Colonic mucosa (tissue), 4 donors: ENCODE measurements around the gene KCNH8. TPM values are rescaled to one million over a fixed set of nuclear protein-coding genes. Genes with fewer than 3 reads are reported as not detected.

Experiments used
- DNase-seq: peaks from one replicate; pipeline ENCODE4 v3.0.0-alpha.2; 2020
- H3K27ac ChIP-seq: fragments of 200-600 bp; one replicate; pipeline ENCODE4 v1.8.0; 2021
- H3K27me3 ChIP-seq: fragments of 200-600 bp; one replicate; pipeline ENCODE4 v1.8.0; 2021
- H3K36me3 ChIP-seq: fragments of 200-600 bp; one replicate; pipeline ENCODE4 v1.8.0; 2021
- H3K4me1 ChIP-seq: fragments of 200-600 bp; one replicate; pipeline ENCODE4 v1.8.0; 2021; ENCODE audit warnings: mild to moderate bottlenecking
- H3K4me3 ChIP-seq: fragments of 200-600 bp; one replicate; pipeline ENCODE4 v1.8.0; 2021
- H3K9ac ChIP-seq, 2 donors: one replicate each; pipeline ENCODE4 v1.7.0; 2013; ENCODE audit warnings: control low read depth in 2 of 2, low read depth in 2 of 2, low read length in 2 of 2
- H3K9me3 ChIP-seq: fragments of 200-600 bp; one replicate; pipeline ENCODE4 v1.8.0; 2021
- CTCF ChIP-seq: fragments of 200-600 bp; IDR thresholded peaks from one replicate; pipeline ENCODE4 v1.8.0; 2022; ENCODE audit warnings: antibody characterized with exemption, mild to moderate bottlenecking
- intact Hi-C: fragments of 100-400 bp; cut with DNase I; formaldehyde crosslinking; loops from one replicate; pipeline ENCODE4 v1.14.1; 2022
- total RNA-seq, 2 donors: library from RNA; stranded (reverse); fragmentation: NEBNext Ultra II Directional in 1 of 2; extraction: Animal tissue kit (Norgen Biotek cat#: 25700) in 1 of 2; gene quantifications; one replicate each; pipeline ENCODE4 v1.2.1, GENCODE V29; 2021
- donor health status: healthy.
- donor health status: DM: no; HTN: no; CAD: no.
- donor health status: DM: no; HTN: no; CAD: no.

KCNH8 gene
- total RNA-seq, 2 donors from 2014 or later = 0.77 TPM

GRCh38 chr3:19436746-19437145, 288.4 kb downstream of the KCNH8 start:
- intact Hi-C loops = no loop called here
- no peak for TF ChIP-seq CTCF
- H3K9me3 ChIP-seq = no peaks in the 10 kb centered on the region
- H3K36me3 ChIP-seq = no peaks in the 10 kb centered on the region
- H3K27me3 ChIP-seq = no peaks in the 10 kb centered on the region
- H3K4me1 ChIP-seq = no peaks in the 10 kb centered on the region
- no peak overlapping the region for H3K27ac ChIP-seq
- H3K4me3 ChIP-seq = no peak overlapping the region
- no peak overlapping the region for H3K9ac ChIP-seq
- no peak for DNase-seq

GRCh38 chr3:19439944-19440343, 291.6 kb downstream of the KCNH8 start:
- no peak for TF ChIP-seq CTCF
- no peak overlapping the region for H3K9ac ChIP-seq
- no peaks in the 10 kb centered on the region for H3K9me3 ChIP-seq
- intact Hi-C loops = no loop called here
- H3K27me3 ChIP-seq = no peaks in the 10 kb centered on the region
- H3K36me3 ChIP-seq = no peaks in the 10 kb centered on the region
- no peak overlapping the region for H3K4me3 ChIP-seq
- DNase-seq = no peak
- no peaks in the 10 kb centered on the region for H3K4me1 ChIP-seq
- no peak overlapping the region for H3K27ac ChIP-seq

- Histone ChIP-seq H3K27me3 (no peaks in the 10 kb centered on the region), H3K27ac (no peak overlapping the region), H3K4me1 (no peaks in the 10 kb centered on the region), H3K36me3 (no peaks in the 10 kb centered on the region), H3K4me3 (no peak overlapping the region), H3K9me3 (no peaks in the 10 kb centered on the region), H3K9ac (no peak overlapping the region)
- no peak for DNase-seq
- no peak for TF ChIP-seq CTCF
- intact Hi-C loops = no loop called here
Measured at GRCh38 chr3:19446138-19446537, 297.8 kb downstream of the KCNH8 start.

- Histone ChIP-seq H3K9me3 (no peaks in the 10 kb centered on the region), H3K27me3 (no peaks in the 10 kb centered on the region), H3K36me3 (no peaks in the 10 kb centered on the region), H3K9ac (no peak overlapping the region), H3K4me1 (no peaks in the 10 kb centered on the region), H3K27ac (no peak overlapping the region), H3K4me3 (no peak overlapping the region)
- no peak for DNase-seq
- intact Hi-C loops = no loop called here
- no peak for TF ChIP-seq CTCF
Measured at GRCh38 chr3:19446687-19447086, 298.4 kb downstream of the KCNH8 start.

DNA sequence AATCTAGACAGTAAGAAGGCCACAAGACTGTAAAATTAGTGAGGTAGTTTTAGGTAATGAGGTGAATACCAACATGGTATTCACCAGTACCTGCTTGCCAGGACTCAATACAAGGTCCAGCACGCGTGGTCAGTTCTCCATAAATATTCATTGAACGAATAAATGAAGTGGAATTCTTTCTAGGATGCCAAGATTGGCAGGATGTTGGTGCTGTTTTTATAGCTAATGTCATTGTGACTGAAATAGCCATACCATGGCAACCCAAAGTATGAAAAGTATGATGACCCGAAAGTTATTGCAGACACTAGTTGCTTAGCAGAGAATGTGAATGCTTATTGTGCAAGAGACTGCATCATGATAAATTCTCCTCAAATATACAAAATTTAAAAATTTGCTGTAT, 307.2 kb downstream of the KCNH8 start:
- TF ChIP-seq CTCF = no peak
- no peaks in the 10 kb centered on the region for H3K36me3 ChIP-seq
- DNase-seq = no peak
- intact Hi-C loops = no loop called here
- no peak overlapping the region for H3K27ac ChIP-seq
- no peak overlapping the region for H3K4me3 ChIP-seq
- no peaks in the 10 kb centered on the region for H3K27me3 ChIP-seq
- H3K9ac ChIP-seq = no peak overlapping the region
- H3K4me1 ChIP-seq = no peaks in the 10 kb centered on the region
- no peaks in the 10 kb centered on the region for H3K9me3 ChIP-seq

DNA sequence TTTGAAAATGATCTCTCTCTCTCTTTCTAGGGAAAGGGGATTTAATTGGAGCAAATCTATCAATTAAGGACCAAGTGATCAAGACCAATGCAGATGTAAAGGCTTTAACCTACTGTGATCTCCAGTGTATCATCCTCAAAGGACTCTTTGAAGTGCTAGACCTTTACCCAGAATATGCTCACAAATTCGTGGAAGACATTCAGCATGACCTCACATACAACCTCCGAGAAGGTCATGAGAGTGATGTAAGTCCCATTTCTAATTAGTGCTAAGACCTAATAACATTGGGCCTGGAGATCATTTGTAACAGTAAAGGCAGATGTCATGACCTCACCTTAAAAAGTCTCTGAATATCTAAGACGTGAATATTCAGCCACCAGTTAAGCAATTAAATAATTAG, 308.4 kb downstream of the KCNH8 start:
- Histone ChIP-seq H3K27ac (no peak overlapping the region), H3K4me1 (no peaks in the 10 kb centered on the region), H3K4me3 (no peak overlapping the region), H3K36me3 (no peaks in the 10 kb centered on the region), H3K9me3 (no peaks in the 10 kb centered on the region), H3K27me3 (no peaks in the 10 kb centered on the region), H3K9ac (no peak overlapping the region)
- no peak for TF ChIP-seq CTCF
- DNase-seq = no peak
- intact Hi-C loops = no loop called here
